GM19025 (cell line): ENCODE measurements around the gene FUT2.
A peak's percentile ranks its signal among the peaks of the same experiment; 100 is the strongest.
"Not testable (repeated sequence)": the region's sequence is repeated elsewhere in the genome, so short reads cannot be mapped to it uniquely, and the experiment has no call there.

Source experiments
- ATAC-seq: cut with Tn5 transposase; IDR thresholded peaks from one replicate; pipeline ENCODE4 v1.9.1; 2021; ENCODE audit warnings: mild to moderate bottlenecking, low read depth, moderate library complexity; ENCODE audit not compliant: unreplicated experiment

FUT2 gene

GRCh38 chr19:48696353-48697010 lies 711 bp downstream of the FUT2 start:
- ATAC-seq, result no peak

DNA sequence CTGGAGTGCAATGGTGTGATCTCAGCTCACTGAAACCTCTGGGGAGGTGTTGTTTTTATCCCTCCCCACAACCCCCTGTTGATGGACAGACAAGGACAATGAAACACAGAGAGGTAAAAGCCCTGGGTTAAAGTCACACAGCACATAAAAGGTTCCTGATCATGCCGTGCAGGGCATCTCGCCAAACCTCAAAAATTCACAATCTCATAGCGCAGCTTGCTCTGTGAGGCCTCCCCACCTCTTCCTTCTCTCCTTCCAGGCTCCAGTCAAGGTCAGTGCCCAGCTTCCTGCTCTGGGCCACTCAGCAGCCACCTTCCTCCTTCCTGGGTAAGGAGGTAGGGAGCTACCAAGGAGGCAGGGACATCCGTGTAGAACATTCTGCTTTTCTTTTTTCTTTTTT lies 2.3 kb downstream of the FUT2 start:
- no peak for ATAC-seq

GRCh38 chr19:48702701-48703100 lies 6.9 kb downstream of the FUT2 start:
- ATAC-seq, result no peak

DNA sequence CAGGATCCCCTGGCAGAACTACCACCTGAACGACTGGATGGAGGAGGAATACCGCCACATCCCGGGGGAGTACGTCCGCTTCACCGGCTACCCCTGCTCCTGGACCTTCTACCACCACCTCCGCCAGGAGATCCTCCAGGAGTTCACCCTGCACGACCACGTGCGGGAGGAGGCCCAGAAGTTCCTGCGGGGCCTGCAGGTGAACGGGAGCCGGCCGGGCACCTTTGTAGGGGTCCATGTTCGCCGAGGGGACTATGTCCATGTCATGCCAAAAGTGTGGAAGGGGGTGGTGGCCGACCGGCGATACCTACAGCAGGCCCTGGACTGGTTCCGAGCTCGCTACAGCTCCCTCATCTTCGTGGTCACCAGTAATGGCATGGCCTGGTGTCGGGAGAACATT lies 7.5 kb downstream of the FUT2 start:
- no peak for ATAC-seq

- no peak for ATAC-seq
These were observed 9.7 kb downstream of the FUT2 start for GRCh38 chr19:48705431-48705830.

DNA sequence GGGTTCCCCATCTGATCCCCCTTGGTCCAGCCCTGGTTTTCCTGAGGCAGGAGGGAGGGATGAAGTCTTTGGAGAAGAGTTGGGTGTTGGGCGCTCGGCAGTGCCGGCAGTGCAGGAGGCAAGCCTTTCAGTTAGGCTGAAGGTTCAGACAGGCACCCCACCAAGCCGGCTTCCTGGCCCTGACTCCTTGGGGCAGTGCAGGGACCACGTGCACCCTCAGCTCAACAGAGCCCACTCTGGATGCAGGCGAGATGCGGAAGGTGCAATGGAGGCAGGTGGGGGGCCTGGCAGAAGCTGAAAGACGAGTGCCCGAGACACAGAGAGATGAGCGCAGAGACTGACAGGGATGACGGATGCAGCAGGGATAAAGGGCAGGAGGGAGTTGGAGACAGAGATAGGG lies 12.7 kb downstream of the FUT2 start:
- ATAC-seq, result no peak

DNA sequence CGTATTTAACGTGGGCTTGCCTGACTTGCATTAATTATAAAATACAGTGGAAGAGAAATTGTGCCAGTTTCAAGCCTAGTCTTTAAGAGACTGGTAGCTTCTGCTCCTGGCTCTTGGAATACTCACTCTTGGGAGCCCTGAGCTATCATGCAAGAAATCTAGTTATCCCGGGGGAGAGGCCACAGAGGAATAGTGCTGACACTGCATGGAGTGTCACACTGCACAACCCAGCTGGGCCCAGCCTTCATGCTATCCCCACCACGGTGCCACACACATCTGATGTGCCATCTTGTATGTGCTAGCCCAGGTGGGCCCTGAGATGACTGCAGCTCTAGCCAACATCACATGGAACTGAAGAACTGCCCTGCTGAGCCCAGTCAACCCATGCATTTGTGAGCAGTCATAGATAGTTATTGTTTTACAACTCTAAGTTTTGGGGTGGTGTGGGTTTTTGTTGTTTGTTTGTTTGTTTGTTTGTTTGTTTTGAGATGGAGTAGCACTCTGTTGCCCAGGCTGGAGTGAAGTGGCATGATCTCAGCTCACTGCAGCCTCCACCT lies 15.4 kb downstream of the FUT2 start:
- ATAC-seq, result no peak

GRCh38 chr19:48713041-48713863 lies 17.5 kb downstream of the FUT2 start:
- no peak for ATAC-seq

DNA sequence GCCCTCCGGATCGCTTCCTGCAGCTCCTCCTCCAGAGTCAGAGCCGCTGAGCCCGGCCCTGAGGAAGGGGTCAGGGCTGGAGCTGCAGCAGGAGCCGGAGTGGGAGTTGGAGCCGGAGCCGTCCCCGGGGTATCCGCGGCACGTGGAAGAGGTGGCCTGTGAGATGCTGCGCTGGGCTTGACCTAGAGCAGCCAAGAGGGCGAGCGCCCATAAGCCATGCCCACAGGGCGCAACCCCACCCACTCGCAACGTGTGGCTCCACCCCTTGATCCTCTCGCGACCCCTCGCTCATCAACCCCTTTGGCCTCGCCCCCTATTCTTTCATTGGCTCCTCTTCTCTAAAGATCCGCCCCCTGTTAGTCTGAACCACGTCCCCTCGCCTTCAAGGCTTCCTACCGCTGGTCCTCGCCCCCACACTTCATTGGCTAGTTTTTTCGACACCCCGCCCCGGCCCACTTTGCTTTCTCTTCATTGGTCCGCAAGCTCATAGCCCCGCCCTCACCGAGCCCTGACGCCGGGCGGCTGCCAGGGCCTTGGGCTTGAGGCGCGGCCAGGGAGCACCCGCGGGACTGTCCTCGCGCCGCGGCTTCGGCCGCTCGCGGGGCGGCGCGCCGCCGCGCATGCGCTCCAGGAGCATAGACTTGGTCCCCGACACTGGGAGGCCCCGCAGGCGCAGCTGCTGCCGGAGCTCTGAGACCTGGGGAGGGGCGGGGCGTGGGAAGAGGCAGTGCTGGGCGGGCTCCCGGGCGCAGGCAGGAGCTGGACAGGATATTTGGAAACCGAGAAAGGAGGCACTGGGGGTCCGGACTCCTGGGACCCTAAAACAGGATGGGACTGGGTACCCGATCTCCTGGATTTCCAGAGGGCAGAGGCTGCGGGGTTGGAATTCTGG lies 18.3 kb downstream of the FUT2 start:
- peak; percentile 90 for ATAC-seq

- no peak for ATAC-seq
These were observed 19.2 kb downstream of the FUT2 start for GRCh38 chr19:48714759-48715675.

GRCh38 chr19:48715681-48716171 lies 20.0 kb downstream of the FUT2 start:
- no peak for ATAC-seq

GRCh38 chr19:48716562-48717291 lies 21.0 kb downstream of the FUT2 start:
- no peak for ATAC-seq

DNA sequence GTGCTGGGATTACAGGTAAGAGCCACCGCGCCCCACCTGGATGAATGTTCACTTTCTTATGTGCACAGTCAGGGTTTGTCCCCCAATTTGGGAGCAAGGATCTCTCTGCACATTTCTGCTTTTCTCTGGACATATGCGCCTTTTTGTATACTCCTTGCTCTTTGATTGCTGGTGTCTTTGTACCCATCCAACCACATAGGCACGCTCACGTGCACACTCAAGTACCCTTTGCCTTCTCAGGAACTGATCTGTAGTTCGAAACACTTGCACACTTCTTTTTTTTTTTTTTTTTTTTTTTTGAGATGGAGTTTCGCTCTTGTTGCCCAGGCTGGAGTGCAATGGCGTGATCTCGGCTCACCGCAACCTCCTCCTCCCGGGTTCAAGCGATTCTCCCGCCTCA lies 22.3 kb downstream of the FUT2 start:
- not testable (repeated sequence) for ATAC-seq

DNA sequence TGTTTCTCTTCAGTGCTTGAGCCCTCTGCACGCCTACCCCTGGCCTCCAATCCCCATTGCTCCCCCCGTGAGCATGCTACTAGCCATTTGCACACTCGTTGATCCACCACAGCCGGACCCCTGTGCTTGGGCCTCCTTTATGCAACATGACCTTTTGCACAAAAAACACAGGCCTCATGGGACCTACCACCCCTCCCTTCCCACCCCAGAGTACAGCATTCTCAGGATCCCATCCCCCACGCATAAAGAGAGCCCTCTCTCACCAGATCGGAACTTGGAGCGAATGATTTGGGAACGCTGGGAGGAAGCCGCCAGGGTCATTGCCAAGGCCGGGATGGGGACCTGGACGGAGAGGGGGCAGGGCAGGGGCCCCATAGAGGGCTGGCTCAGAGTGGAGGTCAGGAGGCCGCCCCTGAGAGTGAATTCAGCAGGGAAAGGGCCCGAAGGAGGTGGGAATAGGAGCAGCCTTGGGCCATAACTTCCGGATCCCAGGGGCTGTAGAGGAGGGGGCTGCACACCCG lies 23.0 kb downstream of the FUT2 start:
- no peak for ATAC-seq

- no peak for ATAC-seq
These were observed 23.7 kb downstream of the FUT2 start, which contains the start of gene MAMSTR for GRCh38 chr19:48719263-48720171. TSS of gene MAMSTR (minus strand) at chr19:48719725. CDS start at chr19:48719031, 694 bp downstream.

DNA sequence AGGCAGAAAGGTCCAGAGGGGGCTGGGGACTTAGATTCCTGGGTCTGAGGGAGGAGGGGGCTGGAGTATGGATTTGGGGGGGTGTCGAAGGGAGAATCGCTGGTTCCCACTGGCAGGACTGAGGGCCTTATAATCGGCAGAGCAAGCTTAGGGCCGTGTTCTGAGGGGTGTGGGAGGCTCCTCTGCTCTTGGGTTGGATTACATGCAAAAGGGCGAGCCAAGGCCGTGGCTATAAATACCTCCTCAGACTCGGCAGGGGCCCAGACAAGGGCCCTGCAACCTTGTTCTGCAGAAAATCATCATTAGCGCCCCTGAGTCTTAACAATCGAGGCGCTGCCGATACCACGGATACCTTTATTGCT lies 24.5 kb downstream of the FUT2 start:
- no peak for ATAC-seq

DNA sequence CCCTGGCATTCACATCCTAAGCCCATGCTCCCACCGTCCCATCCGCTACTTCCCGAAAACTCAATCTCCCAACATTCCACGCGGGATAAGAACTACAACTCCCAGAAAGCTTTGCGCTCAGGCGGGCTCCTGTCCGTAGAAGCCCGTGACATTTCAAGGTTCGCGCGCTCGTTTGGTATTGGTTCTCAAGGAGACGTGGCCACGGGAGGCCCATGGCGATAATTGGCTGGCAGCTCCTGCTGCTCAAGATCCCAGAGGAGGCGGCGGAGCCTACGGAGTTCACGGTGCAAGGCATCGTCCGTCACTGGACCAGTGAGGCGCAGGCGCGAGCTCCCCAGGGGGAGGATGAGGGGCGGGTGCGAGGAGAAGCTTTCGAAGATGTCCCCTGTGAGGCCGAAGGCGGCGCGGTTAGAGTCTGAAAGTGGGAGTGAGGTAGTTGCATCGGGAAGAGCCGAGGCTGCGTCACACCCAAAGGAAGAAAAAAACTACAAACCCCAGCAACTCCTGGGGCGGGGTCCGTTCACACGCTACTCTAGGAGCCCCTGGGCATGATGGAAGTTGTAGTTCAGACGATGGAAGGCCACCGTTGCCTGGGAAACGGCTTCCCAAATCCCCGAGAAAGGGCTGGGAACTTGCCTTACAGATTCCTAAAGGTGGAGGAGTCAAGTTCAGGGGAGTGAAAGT lies 25.0 kb downstream of the FUT2 start:
- peak; percentile 84 for ATAC-seq
